HG03469 (cell line): ENCODE data around the gene OR6N2.
A peak's percentile ranks its signal among the peaks of the same experiment; 100 is the strongest.

Experiments
- ATAC-seq: cut with Tn5 transposase; IDR thresholded peaks from one replicate; pipeline ENCODE4 v1.9.1; 2021; ENCODE audit warnings: mild to moderate bottlenecking, moderate library complexity, moderate number of reproducible peaks; ENCODE audit not compliant: unreplicated experiment

The OR6N2 gene, protein sequence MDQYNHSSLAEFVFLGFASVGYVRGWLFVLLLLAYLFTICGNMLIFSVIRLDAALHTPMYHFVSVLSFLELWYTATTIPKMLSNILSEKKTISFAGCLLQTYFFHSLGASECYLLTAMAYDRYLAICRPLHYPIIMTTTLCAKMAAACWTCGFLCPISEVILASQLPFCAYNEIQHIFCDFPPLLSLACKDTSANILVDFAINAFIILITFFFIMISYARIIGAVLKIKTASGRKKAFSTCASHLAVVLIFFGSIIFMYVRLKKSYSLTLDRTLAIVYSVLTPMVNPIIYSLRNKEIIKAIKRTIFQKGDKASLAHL

DNA sequence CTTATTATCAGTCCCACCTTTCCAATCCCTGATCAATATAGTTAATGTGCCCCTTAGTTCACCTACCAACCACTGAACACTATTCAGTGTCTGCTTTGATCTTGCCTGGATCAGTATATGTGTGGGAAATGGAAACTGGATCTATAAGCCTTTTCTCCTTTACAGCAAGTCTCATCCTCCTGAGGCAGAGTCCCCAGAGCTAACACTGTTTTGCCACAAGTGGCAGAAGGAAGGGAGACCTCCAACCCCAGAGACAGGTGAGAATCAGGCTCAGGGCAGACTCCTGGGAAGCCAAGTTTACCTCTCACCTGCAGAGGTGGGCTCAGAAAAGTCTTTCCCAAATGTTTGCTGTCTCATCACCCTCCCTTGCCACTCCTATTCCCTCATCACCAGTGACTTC, at the start of gene OR6N2:
Gene OR6N2, minus strand, starts transcription at position 101 of the 400 bp plus-strand sequence. CDS start 3,569 bp downstream, outside the sequence.
- ATAC-seq: no peak

DNA sequence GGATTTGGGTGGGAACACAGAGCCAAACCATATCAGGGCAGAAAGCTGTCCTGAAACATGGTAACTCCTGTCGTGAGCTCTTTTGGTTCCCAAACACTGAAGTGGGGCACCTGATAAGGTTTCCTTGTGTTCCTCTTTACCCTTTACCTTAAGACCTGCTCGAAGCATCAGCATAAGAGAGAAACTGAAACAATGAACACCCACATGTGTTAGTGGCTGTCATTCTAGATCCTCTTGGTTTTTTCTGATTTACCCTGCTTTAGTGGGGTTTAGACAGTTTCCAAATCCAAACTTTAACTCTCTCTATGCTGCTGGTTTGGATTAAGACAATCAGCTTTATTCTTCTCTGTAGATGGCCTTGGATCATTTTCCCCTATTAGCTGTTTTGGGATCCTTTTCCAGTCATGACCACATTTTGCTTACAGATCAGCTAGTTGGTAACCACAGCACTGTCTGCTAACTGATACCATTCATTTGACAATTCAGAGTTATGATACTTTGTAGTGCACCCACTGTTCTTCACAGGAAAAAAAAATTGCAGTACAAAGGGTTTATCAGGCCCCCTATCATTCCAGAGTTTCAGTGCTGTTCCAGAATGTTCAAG, 49.2 kb upstream of the OR6N2 start:
- peak; percentile 51 for ATAC-seq

DNA sequence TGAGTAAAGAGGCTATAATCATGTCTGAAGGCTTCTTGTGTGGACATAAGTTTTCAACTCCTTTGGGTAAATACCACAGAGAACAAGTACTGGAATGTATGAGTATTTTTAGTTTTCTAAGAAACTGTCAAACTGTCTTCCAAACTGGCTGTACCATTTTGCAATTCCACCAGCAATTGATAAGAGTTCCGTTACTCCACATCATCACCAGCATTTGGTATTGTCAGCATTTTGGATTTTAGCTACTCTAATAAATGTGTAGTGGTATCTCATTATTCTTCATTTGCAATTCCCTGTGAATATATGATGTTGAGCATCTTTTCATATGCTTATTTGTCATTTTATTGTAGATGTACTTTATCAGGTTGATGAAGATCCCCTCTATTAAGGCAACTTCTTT, 40.7 kb upstream of the OR6N2 start:
- ATAC-seq: no peak

DNA sequence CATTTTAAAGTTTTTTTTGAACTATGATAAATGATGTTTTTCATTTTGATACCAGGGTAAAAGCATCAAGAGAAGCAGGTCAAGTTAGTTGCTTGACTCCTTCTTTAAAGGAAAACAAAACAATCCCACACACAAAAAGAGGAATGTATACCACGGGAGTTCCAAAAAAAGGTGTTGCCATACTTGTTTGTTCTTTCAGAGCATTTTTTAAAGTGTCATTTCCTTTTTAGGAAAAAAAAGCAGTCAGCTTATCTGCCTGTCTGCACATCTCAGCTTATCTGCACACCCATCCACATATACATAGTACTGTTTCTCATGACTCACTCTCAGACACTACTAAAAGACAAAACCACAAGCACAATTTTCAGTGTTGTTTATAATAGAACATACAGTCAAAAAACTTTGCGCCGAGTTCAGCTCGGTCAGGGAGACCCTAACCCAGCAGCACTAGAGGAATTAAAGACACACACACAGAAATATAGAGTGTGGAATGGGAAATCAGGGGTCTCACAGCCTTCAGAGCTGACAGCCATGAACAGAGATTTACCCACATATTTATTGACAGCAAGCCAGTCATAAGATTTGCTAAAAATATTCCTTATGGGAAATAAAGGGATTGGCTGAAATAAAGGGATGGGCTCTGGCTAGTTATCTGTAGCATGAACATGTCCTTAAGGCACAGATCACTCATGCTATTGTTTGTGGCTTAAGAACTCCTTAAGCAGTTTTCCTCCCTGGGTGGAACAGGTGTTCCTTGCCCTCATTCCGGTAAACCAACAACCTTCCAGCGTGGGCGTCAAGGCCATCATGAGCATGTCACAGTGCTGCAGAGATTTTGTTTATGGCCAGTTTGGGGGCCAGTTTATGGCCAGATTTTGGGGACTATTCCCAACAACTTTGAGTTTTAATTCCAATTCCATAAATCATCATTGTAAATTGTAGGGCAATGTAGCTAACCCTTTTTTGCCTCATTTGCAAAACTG, 38.7 kb upstream of the OR6N2 start:
- peak; percentile 67 for ATAC-seq

DNA sequence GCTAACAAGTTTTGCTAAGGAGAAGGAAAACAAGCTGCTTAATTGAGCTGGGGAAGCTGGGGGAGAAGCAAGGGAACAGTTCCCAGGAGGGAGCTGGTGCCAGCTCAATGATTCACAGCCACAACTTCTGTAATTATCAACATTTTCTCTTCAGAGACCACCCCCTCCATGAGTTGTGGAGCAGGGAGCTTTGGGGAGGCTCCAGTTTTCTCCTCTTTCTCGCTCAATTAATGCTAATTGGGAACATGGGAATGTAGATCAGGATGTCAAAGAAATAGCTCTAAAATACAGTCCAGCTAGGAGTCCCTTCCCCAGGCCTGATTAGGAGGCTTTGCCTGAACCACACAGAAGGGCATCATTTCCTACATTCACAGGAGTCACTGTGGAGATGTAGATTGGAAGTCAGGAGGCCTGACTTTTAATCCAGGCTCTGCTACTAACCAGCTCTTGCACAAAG, 38.0 kb upstream of the OR6N2 start:
- no peak for ATAC-seq

DNA sequence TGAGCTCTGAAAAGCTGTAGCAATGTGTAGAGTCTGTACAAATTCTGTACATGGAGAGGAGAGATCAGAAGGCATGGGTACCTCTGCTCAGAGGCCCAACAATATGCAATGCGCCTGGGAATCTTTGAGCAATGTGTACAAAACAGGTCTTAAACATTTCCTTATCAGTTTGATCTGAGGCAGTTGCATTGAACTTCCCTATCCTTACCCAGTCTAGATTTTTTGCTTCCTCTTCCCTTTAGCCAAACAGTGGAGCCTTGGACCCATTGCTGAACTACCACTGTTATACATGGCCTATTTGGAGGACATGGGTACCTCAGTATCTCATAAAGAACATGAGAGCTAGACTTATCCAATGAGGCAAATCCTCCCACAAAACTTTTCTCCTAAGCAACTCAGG, 37.6 kb upstream of the OR6N2 start:
- ATAC-seq: no peak

DNA sequence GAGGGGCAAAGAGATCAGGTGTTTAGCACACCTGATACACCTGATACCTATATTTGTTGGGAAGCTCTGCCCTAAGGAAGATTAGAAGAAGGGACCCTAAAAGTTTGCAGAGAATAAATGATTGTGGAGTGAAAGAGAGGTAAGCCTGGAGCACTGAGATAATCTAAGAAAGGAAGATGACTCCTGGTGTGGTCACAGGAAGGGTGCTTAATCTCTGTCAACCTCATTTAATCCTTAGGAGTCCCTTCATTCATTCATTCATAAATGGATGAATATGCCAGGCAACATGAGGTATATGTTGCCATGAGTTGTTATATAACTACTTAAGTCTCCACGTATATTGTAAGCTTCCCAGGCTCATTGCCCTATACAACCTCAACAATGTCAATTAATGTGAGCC, 34.0 kb upstream of the OR6N2 start:
- no peak for ATAC-seq

DNA sequence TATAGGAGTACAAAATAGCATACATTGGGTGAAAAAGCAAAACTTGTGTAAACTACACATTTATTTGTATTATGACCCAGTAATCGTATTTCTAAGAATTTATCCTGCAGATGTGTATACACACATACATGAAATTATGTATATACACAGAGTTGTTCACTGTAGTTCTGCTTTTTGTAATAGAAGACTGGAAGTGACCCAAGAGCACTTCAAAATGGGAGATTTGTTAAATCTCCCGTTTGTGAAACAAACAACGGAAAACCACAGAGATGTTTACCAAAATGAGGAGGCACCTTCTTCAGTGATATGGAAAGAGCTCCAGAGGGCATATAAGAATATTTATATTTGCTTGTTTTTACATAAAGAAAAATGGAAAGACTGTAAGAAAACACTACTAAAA, 32.2 kb upstream of the OR6N2 start:
- no peak for ATAC-seq

DNA sequence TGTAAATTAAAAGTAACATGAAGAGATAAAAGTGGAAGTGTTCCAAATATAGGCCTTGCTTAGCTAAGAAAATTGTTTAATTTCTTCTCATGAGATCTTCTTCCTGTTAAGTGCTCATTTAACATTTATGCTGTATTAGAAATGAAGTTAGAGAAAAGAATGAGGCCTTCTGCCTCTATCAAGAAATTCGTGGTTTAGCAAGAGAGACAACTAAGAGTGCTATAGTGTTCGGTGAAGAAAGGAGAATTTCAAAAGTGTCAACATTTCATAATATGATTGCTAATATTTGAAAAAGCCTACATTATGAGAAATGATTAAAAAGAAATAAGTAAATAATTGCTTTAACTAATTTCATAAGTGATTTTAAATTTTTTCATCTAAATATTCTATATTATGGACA, 31.3 kb upstream of the OR6N2 start:
- no peak for ATAC-seq

DNA sequence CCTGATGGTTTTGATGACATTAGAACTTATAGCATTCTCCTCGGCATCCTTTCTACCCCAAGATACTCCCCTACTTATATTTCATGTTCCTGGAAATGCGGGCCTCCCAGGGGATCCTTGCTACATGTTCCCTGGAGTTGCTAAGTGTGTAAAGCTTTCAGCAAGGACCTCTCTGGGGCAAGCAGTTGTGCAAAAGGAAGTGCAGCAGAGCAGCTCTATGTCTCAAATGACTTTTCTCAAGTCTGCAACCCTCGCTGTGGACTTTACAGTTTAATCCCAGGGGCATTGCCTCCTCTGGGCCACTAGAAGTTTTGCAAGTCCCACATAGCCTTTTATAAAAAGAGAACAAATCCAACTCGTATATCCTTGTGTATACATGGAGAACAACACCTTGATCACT, 29.3 kb upstream of the OR6N2 start:
- no peak for ATAC-seq

DNA sequence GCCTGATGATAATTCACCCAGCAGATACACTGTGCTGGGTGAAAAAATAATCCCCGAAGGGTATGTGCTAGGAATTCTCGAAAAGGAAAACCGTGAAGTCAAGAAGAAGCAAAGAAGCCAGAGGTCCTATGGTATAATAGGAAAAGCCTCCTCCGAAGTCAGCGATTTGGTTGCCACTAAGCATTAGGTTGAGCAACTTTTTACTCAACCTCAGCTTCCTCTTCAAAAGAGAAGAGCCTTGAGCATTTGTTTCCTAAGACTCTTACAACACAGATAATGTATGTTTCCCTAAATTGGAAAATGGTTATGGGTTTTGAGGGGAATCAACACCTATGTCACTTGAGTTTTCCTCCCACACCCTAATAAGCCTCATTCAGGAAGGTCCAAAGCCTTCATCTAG, 28.9 kb upstream of the OR6N2 start:
- no peak for ATAC-seq

DNA sequence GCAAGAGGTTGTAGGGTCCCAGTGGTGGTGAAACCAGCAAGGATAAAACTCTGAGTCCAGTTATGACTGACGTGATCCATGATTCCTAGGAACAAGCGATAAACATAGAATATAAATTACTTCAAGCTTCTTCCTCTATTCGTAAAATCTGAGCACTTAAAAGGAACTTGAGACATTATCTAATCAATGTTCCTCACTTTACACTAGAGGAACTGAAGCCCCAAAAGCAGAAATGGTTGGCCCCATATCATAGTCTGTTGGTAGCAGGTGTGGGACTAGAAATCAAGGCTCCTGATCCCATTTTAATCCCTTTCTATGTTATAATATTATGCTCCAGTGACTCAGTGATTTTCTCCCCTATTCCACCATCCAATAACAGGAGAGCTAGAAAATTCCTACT, 28.3 kb upstream of the OR6N2 start:
- no peak for ATAC-seq

DNA sequence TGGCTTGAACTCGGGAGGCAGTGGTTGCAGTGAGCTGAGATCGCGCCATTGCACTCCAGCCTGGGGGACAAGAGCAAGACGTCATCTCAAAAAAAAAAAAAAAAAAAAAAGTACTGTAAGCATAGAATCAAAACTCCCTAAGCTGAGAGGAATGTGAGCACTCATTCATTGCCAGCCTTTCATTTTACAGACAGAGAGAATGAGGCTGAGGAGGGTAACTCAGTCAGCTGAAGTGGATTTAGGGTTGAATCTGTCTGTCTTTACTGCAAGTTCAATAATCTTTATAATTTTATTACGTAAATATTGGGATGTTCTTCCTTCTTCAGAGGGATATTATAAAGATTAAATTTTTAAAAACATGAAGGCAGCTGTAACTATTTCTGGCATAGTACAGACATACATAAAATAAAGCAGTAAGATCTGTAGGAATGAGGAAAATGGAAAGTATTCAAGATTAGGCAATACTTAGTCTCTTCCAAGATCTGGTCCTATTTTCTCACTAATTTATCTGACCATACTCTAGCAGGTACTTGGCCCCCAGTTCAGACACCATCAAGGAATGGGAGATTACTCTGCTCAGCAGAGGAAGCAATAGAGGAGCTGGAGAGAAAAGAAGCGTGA, 26.0 kb upstream of the OR6N2 start:
- ATAC-seq: no peak

DNA sequence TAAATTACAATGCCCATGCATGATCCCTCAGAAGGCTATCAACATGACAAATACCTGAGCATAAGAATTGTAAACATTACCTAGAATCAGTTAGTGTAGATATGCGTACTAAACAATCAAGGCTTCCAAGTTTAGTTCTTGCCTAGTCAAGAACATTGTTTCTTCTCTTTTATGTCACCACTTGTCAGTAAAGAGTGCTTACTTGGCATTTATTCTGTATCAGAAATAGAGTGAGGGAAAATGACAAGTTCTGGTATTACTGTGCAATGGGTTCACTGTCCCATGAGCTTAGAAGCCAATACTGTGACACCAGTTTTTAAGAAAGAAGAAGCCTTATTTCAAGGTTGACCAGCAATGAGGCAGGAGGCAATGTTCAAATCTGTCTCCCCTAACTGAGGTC, 22.7 kb upstream of the OR6N2 start:
- no peak for ATAC-seq

DNA sequence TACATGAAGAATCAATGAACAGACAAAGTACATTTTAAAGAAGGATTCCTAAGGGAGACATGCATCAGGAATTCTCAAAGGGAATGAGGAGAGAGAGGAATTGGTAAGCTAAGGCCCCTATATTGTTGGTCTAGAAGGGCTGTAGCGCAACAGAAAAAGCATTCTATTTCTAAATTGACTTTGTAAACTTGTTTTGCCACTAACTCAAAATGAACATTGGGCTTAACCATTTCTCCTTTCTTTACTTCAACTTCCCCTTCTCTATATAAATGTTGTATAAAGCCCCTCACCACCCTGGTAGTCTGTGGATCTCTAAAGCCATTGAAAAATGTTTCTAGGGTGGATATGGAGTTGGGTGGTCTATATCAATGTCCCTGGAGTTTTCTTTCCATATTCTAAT, 20.4 kb upstream of the OR6N2 start:
- no peak for ATAC-seq

DNA sequence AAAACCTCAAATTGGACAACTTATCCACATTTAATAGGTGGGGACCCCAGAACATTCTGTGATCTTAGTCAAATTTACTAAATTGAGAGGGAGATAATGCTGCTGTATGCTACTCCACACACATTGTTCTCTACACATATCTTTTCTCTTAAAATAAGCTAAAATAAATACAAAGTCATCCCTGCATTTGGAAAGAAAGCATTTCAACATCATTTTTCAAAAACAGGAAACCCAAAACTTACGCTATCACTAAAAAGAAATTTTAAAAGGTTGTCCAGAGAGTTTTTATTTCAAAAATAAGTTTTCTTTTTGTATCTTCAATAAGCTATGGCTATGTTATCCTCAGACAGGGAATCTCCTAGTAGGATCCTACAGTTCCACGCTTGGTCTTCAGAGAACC, 19.5 kb upstream of the OR6N2 start:
- ATAC-seq: no peak

DNA sequence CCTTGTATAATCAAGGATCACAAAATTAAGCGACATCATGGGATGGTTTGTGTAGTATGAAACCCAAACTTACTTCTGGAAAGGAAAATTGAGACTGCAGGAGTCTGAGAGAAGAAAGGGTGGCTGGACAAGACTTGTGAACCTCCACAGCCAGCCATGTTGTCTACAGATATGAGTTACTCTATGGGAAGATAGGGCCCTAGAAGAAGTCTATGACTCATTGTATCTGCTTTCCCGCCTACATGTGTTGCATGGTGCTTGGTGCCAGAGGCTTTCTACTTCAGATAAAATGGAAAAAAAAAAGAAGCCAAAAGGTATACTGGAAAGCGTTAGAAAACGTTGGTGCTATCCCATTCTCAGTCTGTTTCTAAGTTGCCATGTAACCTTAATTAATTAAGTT, 18.7 kb upstream of the OR6N2 start:
- no peak for ATAC-seq

DNA sequence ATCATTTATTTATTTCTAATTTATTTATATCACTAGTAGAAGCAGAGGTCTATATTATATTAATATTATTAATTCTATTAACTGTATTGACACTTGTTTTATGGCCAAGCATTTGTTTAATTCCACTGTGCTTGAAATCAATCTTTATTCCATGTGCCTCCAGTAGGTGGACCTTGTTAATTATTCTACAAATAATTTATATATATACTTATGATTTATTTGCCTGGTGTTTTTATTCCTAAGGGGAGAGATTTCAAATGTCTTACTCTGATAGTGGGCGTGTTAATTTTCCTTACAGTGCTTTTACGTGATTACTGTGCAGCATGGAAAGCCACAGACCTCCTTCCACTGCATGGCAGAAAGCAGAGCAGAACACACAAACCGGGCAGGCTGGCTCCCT, 17.5 kb upstream of the OR6N2 start:
- no peak for ATAC-seq

DNA sequence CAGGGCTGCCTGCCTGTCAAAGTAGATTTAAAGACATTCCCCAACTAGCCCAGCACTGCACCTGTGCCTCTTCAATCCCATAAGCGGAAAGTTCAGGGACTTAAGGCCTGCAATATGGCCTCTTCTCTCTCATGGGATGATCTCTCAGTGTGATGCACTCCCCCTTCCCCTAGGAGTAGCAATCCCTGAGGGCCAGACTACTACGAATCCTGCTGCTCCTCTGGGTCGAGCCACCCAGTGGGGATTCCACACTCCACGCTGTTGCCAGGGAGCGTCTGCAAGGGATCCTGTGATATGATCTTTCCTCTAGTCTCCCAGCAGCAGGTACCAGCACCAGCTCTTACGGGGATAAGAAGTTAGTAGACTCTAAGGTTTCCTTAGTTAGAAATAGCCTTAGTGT, 13.2 kb upstream of the OR6N2 start:
- no peak for ATAC-seq

DNA sequence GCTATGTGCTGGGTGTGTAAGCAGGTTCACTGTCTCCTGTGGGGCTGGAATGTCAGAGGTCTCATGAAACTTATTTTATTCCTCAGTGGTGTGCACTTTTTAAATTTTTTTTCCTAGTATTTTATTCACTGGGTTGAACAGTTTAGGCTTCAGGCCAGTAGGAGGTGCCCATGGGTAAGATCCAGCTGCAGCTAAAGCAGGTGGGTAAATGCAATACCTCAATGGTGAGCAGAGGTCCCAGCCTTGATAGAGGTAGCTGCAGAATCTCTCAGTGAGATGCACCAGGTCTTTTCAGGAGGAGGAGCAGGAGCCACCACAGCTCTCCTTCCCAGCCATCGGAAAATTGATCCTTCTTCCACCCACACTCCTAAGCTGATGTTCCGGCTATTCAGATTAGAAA, 12.6 kb upstream of the OR6N2 start:
- no peak for ATAC-seq
